H9 (cell line): ENCODE data around the gene NFASC. TPM values are rescaled to one million over a fixed set of nuclear protein-coding genes. Genes with fewer than 3 reads are reported as not detected.

Experiments
- DNase-seq: peaks from one replicate; pipeline ENCODE4 v3.0.0-alpha.2; 2017
- H2AFZ ChIP-seq: one replicate; pipeline ENCODE4 v1.6.1; 2013; ENCODE audit warnings: mild to moderate bottlenecking, low read length, control low read depth, moderate library complexity
- H2AK5ac ChIP-seq: 2 replicates; pipeline ENCODE4 v1.6.1; 2013; ENCODE audit warnings: low read length, control low read depth, mixed read lengths; ENCODE audit not compliant: insufficient read length
- H2BK120ac ChIP-seq: one replicate; pipeline ENCODE4 v1.6.1; 2013; ENCODE audit warnings: low read depth, mild to moderate bottlenecking, low read length, control low read depth, inconsistent platforms; ENCODE audit not compliant: poor library complexity, severe bottlenecking
- H2BK12ac ChIP-seq: 2 replicates; pipeline ENCODE4 v1.6.1; 2013; ENCODE audit warnings: low read length, control low read depth, mixed read lengths, low read depth; ENCODE audit not compliant: insufficient read length
- H2BK15ac ChIP-seq: 2 replicates; pipeline ENCODE4 v1.6.1; 2013; ENCODE audit warnings: low read depth, low read length, control low read depth
- H2BK20ac ChIP-seq: one replicate; pipeline ENCODE4 v1.6.1; 2013; ENCODE audit warnings: low read depth, mild to moderate bottlenecking, low read length, control low read depth, inconsistent platforms; ENCODE audit not compliant: poor library complexity, severe bottlenecking
- H2BK5ac ChIP-seq: 2 replicates; pipeline ENCODE4 v1.6.1; 2013; ENCODE audit warnings: low read length, control low read depth, mixed read lengths; ENCODE audit not compliant: insufficient read length
- H3K14ac ChIP-seq: 2 replicates; pipeline ENCODE4 v1.6.1; 2013; ENCODE audit warnings: low read length, control low read depth; ENCODE audit not compliant: insufficient read depth
- H3K18ac ChIP-seq: 2 replicates; pipeline ENCODE4 v1.6.1; 2013; ENCODE audit warnings: low read depth, mild to moderate bottlenecking, mixed read lengths, low read length, control low read depth; ENCODE audit not compliant: insufficient read length
- H3K23ac ChIP-seq: 2 replicates; pipeline ENCODE4 v1.6.1; 2013; ENCODE audit warnings: low read length, control low read depth, mixed read lengths, low read depth; ENCODE audit not compliant: insufficient read length
- H3K23me2 ChIP-seq: 2 replicates; pipeline ENCODE4 v1.6.1; 2013; ENCODE audit warnings: low read depth, mild to moderate bottlenecking, mixed read lengths, low read length, control low read depth; ENCODE audit not compliant: insufficient read length, poor library complexity, severe bottlenecking
- H3K27ac ChIP-seq: 2 replicates; pipeline ENCODE4 v1.5.1; 2013; ENCODE audit warnings: low read length, control low read depth, mixed read lengths, low read depth; ENCODE audit not compliant: insufficient read length
- H3K27me3 ChIP-seq: 2 replicates; pipeline ENCODE4 v1.6.1; 2013; ENCODE audit warnings: low read length, control low read depth, inconsistent platforms; ENCODE audit not compliant: insufficient read depth
- H3K4ac ChIP-seq: 2 replicates; pipeline ENCODE4 v1.6.1; 2013; ENCODE audit warnings: low read depth, mild to moderate bottlenecking, control low read depth, inconsistent platforms, low read length, moderate library complexity
- H3K4me1 ChIP-seq: 2 replicates; pipeline ENCODE4 v1.6.1; 2013; ENCODE audit warnings: low read length, control low read depth, inconsistent platforms; ENCODE audit not compliant: insufficient read depth
- H3K4me2 ChIP-seq: 2 replicates; pipeline ENCODE4 v1.6.1; 2013; ENCODE audit warnings: low read length, control low read depth, mixed read lengths; ENCODE audit not compliant: insufficient read length, insufficient read depth
- H3K56ac ChIP-seq: 2 replicates; pipeline ENCODE4 v1.6.1; 2013; ENCODE audit warnings: low read depth, mild to moderate bottlenecking, mixed read lengths, low read length, control low read depth; ENCODE audit not compliant: insufficient read length
- H3K79me1 ChIP-seq: 2 replicates; pipeline ENCODE4 v1.6.1; 2013; ENCODE audit warnings: low read depth, mild to moderate bottlenecking, moderate library complexity, low read length, control low read depth, inconsistent platforms; ENCODE audit not compliant: insufficient read depth, poor library complexity, severe bottlenecking
- H3K79me2 ChIP-seq: 2 replicates; pipeline ENCODE4 v1.6.1; 2013; ENCODE audit warnings: low read length, control low read depth, inconsistent platforms; ENCODE audit not compliant: insufficient read depth
- H3K9ac ChIP-seq: 2 replicates; pipeline ENCODE4 v1.6.1; 2013; ENCODE audit warnings: low read length, control low read depth, mixed read lengths; ENCODE audit not compliant: insufficient read length; ENCODE audit errors: extremely low read depth
- H3K9me3 ChIP-seq: one replicate; pipeline ENCODE4 v1.6.1; 2013; ENCODE audit warnings: low read depth, low read length, inconsistent platforms; ENCODE audit not compliant: control insufficient read depth
- H3T11ph ChIP-seq: one replicate; pipeline ENCODE4 v1.6.1; 2013; ENCODE audit warnings: mild to moderate bottlenecking, low read length, control low read depth, inconsistent platforms
- H4K20me1 ChIP-seq: one replicate; pipeline ENCODE4 v1.6.1; 2013; ENCODE audit not compliant: control insufficient read depth, insufficient read length, insufficient read depth
- H4K5ac ChIP-seq: 2 replicates; pipeline ENCODE4 v1.6.1; 2013; ENCODE audit warnings: low read depth, mild to moderate bottlenecking, mixed read lengths, low read length, control low read depth; ENCODE audit not compliant: insufficient read length
- H4K8ac ChIP-seq: replicated peaks from 2 replicates; pipeline ENCODE4 v1.6.1; 2013; ENCODE audit warnings: low read length, control low read depth, mixed read lengths, low read depth; ENCODE audit not compliant: insufficient read length
- H4K91ac ChIP-seq: 2 replicates; pipeline ENCODE4 v1.6.1; 2013; ENCODE audit warnings: low read depth, mild to moderate bottlenecking, moderate library complexity, mixed read lengths, low read length, control low read depth; ENCODE audit not compliant: insufficient read length
- H3K27ac Mint-ChIP-seq, 3 experiments: 2 replicates in 2 of 3; 3 replicates in 1 of 3; pipeline ENCODE4 v1.8.0; 2020 to 2021; ENCODE audit warnings: mixed read lengths in 3 of 3, mild to moderate bottlenecking in 1 of 3, moderate library complexity in 1 of 3
- H3K27me3 Mint-ChIP-seq: 2 replicates; pipeline ENCODE4 v1.8.0; 2021; ENCODE audit warnings: low read depth, mild to moderate bottlenecking, moderate library complexity, mixed read lengths
- H3K36me3 Mint-ChIP-seq, 3 experiments: 2 replicates in 2 of 3; 3 replicates in 1 of 3; pipeline ENCODE4 v1.8.0; 2020 to 2021; ENCODE audit warnings: low read depth in 3 of 3, mixed read lengths in 3 of 3; ENCODE audit not compliant: insufficient read depth in 1 of 3
- H3K4me1 Mint-ChIP-seq, 2 experiments: 2 replicates each; pipeline ENCODE4 v1.8.0; 2020; ENCODE audit warnings: mixed read lengths in 2 of 2
- H3K4me3 Mint-ChIP-seq, 2 experiments: 2 replicates in 1 of 2; 3 replicates in 1 of 2; pipeline ENCODE4 v1.8.0; 2020 to 2021; ENCODE audit warnings: mild to moderate bottlenecking in 2 of 2, mixed read lengths in 2 of 2, moderate library complexity in 1 of 2
- H3K9me3 Mint-ChIP-seq, 2 experiments: 2 replicates in 1 of 2; 3 replicates in 1 of 2; pipeline ENCODE4 v1.8.0; 2020; ENCODE audit warnings: mild to moderate bottlenecking in 2 of 2, mixed read lengths in 2 of 2, moderate library complexity in 1 of 2
- CTCF ChIP-seq: fragments of 200-600 bp; sonication (generic); conservative IDR thresholded peaks from 3 replicates; pipeline ENCODE4 v1.8.0; 2021; ENCODE audit warnings: antibody characterized with exemption, mild to moderate bottlenecking
- WGBS: extraction: QIAGEN DNeasy Blood & Tissue Kit; methylation state at CpG from one replicate; pipeline ENCODE4 v1.1.7; 2013; ENCODE audit warnings: missing lambda C conversion rate, low lambda C conversion rate, mixed read lengths; ENCODE audit not compliant: insufficient read length; ENCODE audit errors: extremely low coverage; 5-methylcytosine and 5-hydroxymethylcytosine counted together
- total RNA-seq: library from RNA; stranded (reverse); gene quantifications from 2 replicates; pipeline ENCODE4 v1.2.1, GENCODE V29; 2021

NFASC gene
- total RNA-seq, 1 experiment from 2014 or later: 5.0 TPM

DNA sequence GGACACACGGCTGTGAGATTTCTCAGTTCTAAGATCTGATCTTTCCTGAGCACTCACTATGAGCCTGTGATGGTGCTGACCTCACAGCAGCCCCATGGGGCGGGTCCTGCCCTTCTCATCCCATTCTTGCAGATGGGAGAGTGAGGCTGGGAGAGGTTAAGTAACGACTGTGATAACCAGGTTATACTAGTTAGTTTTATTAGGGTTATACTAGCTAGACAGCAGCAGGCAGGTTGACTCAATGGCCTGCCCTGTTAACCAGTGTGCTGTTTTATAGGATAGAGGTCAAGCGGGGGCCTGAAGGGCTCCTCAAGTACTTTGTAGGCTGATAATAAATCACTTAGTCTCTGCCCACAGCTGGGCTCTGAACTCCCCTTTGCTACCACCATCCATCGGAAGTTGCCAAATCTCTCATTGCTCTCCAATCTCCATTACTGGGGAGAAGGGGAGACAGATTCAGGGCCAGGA is 177.1 kb downstream of the NFASC start:
- Histone ChIP-seq H3K79me2 (no peaks in the 10 kb centered on the region), H2BK15ac (no peak overlapping the region), H3K14ac (no peak overlapping the region; the same call in 1 of the 2 replicates), H2BK5ac (no peak overlapping the region), H3K79me1 (no peaks in the 10 kb centered on the region), H3K18ac (no peak overlapping the region), H3K23me2 (no peaks in the 10 kb centered on the region), H3T11ph (no peak overlapping the region), H3K23ac (no peak overlapping the region), H4K91ac (no peak overlapping the region), H4K20me1 (peaks cover 4% of the 10 kb centered on the region), H2BK20ac (no peak overlapping the region), H2BK12ac (no peak overlapping the region), H2AFZ (no peak overlapping the region), H2BK120ac (no peak overlapping the region), H4K5ac (no peak overlapping the region), H4K8ac (no peak overlapping the region), H3K4me2 (no peak overlapping the region), H2AK5ac (no peak overlapping the region), H3K27ac (no peak overlapping the region), H3K9me3 (no peaks in the 10 kb centered on the region), H3K4me1 (peaks cover 12% of the 10 kb centered on the region; the same call in 1 of the 2 replicates), H3K56ac (no peak overlapping the region), H3K27me3 (no peaks in the 10 kb centered on the region; the same call in 1 of the 2 replicates), H3K4ac (no peak overlapping the region), H3K9ac (no peak overlapping the region)
- whole genome bisulfite sequencing: no CpG with 5 or more reads among the region's 5 CpGs
- DNase-seq: no peak
- Mint-ChIP-seq H3K36me3 (no peaks in the 10 kb centered on the region), H3K27me3 (peaks cover 48% of the 10 kb centered on the region), H3K9me3 (no peaks in the 10 kb centered on the region; a peak in 1 of 5 replicates), H3K4me1 (peaks cover 37 to 52% of the 10 kb centered on the region in 2 experiments), H3K4me3 (no peak overlapping the region), H3K27ac (no peak overlapping the region)
- TF ChIP-seq CTCF: no peak
